ENCODE data around the gene CD63.

DNA sequence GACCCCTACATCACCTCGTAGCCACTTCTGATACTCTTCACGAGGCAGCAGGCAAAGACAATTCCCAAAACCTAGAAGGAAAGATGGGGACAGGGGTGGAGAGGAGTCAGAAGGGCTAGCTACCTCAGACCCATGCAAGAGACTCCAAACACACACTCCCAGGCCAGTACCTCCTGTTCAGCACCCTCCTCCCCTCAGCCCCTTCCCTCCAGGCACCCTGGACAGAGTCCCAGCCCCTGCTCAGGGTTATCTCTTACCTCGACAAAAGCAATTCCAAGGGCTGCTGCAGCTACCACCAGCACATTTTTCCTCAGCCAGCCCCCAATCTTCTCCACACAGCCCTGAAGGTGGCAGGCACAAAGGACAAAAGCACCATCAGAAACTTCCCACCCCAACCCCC lies 3.3 kb downstream of the CD63 start:
- TF ChIP-seq, protein P1, sequence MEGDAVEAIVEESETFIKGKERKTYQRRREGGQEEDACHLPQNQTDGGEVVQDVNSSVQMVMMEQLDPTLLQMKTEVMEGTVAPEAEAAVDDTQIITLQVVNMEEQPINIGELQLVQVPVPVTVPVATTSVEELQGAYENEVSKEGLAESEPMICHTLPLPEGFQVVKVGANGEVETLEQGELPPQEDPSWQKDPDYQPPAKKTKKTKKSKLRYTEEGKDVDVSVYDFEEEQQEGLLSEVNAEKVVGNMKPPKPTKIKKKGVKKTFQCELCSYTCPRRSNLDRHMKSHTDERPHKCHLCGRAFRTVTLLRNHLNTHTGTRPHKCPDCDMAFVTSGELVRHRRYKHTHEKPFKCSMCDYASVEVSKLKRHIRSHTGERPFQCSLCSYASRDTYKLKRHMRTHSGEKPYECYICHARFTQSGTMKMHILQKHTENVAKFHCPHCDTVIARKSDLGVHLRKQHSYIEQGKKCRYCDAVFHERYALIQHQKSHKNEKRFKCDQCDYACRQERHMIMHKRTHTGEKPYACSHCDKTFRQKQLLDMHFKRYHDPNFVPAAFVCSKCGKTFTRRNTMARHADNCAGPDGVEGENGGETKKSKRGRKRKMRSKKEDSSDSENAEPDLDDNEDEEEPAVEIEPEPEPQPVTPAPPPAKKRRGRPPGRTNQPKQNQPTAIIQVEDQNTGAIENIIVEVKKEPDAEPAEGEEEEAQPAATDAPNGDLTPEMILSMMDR (IDR thresholded peaks at IDR 0.05), result no peak
- TF ChIP-seq POLR2A (IDR thresholded peaks at IDR 0.05), result no peak

All from body of pancreas (tissue), 4 donors.